SK-N-SH (cell line): ENCODE measurements around the gene MAPK11. TPM values are rescaled to one million over a fixed set of nuclear protein-coding genes. Genes with fewer than 3 reads are reported as not detected.

Experiments
- CTCF ChIA-PET: fragments of 300-600, 350-600 bp; formaldehyde crosslinking; extraction: SDS; loops from one replicate; lab custom pipeline; 2021; lab: Yijun Ruan, JAX
- POLR2A ChIA-PET: fragments of 350-600 bp; sonication (Branson Sonifier 250); formaldehyde crosslinking; extraction: SDS; loops from one replicate; lab custom pipeline; 2020; ENCODE audit warnings: antibody characterized with exemption, inconsistent platforms; lab: Yijun Ruan, JAX
- DNase-seq: peaks from one replicate; pipeline ENCODE4 v3.0.0; 2012
- H2AFZ ChIP-seq: fragments of 200-600 bp; sonication (generic); 2 replicates; pipeline ENCODE4 v1.8.1; 2016; ENCODE audit warnings: antibody characterized with exemption, mild to moderate bottlenecking, low read depth
- H3F3A ChIP-seq: fragments of 200-600 bp; sonication (generic); replicated peaks from 2 replicates; pipeline ENCODE3; 2016; ENCODE audit warnings: antibody characterized with exemption, mild to moderate bottlenecking; ENCODE audit not compliant: insufficient read depth
- H3K27ac ChIP-seq, 2 experiments: fragments of 200-500 bp in 1 of 2; fragments of 200-600 bp in 1 of 2; sonication (Bioruptor generic) in 1 of 2; sonication (generic), shearing (Covaris generic) in 1 of 2; 2 replicates each; pipeline versions ENCODE4 v1.5.1 to v1.6.1; 2014 to 2016; ENCODE audit warnings: low read depth in 2 of 2, inconsistent platforms in 1 of 2, low read length in 1 of 2, mild to moderate bottlenecking in 1 of 2, mixed read lengths in 1 of 2
- H3K27me3 ChIP-seq: fragments of 200-600 bp; sonication (generic), shearing (Covaris generic); 2 replicates; pipeline ENCODE4 v1.6.1; 2016; ENCODE audit warnings: mixed run types; ENCODE audit not compliant: insufficient read depth
- H3K36me3 ChIP-seq, 2 experiments: fragments of 200-500 bp in 1 of 2; fragments of 200-600 bp in 1 of 2; sonication (Bioruptor generic) in 1 of 2; sonication (generic) in 1 of 2; replicated peaks in 1 of 2; 2 replicates each; pipeline versions ENCODE3 to v1.5.1; 2014 to 2016; ENCODE audit warnings: low read length in 1 of 2, mild to moderate bottlenecking in 1 of 2; ENCODE audit not compliant: insufficient read depth in 2 of 2, control insufficient read depth in 1 of 2
- H3K4me1 ChIP-seq, 2 experiments: fragments of 200-500 bp in 1 of 2; fragments of 200-600 bp in 1 of 2; sonication (Bioruptor generic) in 1 of 2; sonication (generic), shearing (Covaris generic) in 1 of 2; 2 replicates each; pipeline versions ENCODE4 v1.5.1 to v1.6.1; 2014 to 2016; ENCODE audit warnings: low read depth in 1 of 2, low read length in 1 of 2, mixed run types in 1 of 2; ENCODE audit not compliant: insufficient read depth in 2 of 2, control insufficient read depth in 1 of 2
- H3K4me2 ChIP-seq: fragments of 200-600 bp; sonication (generic), shearing (Covaris generic); 2 replicates; pipeline ENCODE4 v1.6.1; 2017; ENCODE audit warnings: mixed run types
- H3K4me3 ChIP-seq, 2 experiments: fragments of 200-500 bp in 1 of 2; fragments of 200-600 bp in 1 of 2; sonication (Bioruptor generic) in 1 of 2; sonication (generic), shearing (Covaris generic) in 1 of 2; 2 replicates each; pipeline versions ENCODE4 v1.5.1 to v1.8.1; 2014 to 2016; ENCODE audit warnings: low read depth in 2 of 2, inconsistent platforms in 1 of 2, low read length in 1 of 2, mild to moderate bottlenecking in 1 of 2, mixed read lengths in 1 of 2, moderate library complexity in 1 of 2
- H3K79me2 ChIP-seq: fragments of 200-600 bp; sonication (generic); 2 replicates; pipeline ENCODE4 v1.8.1; 2017; ENCODE audit warnings: mild to moderate bottlenecking; ENCODE audit not compliant: insufficient read depth
- H3K9ac ChIP-seq: fragments of 200-600 bp; sonication (generic); 2 replicates; pipeline ENCODE4 v1.6.1; 2017; ENCODE audit warnings: mixed run types
- H3K9me2 ChIP-seq: fragments of 200-600 bp; sonication (generic); 2 replicates; pipeline ENCODE4 v1.6.1; 2017; ENCODE audit warnings: mixed run types
- H3K9me3 ChIP-seq: fragments of 200-600 bp; sonication (generic); 2 replicates; pipeline ENCODE4 v1.6.1; 2017; ENCODE audit warnings: mixed run types, mild to moderate bottlenecking, moderate library complexity
- H4K20me1 ChIP-seq: fragments of 200-600 bp; sonication (generic); 2 replicates; pipeline ENCODE4 v1.6.1; 2017; ENCODE audit warnings: mild to moderate bottlenecking, mixed run types; ENCODE audit not compliant: insufficient read depth
- EP300 ChIP-seq, 2 experiments: IDR thresholded peaks; 2 replicates each; pipeline versions ENCODE4 v1.4.0 to v1.6.1; 2012; ENCODE audit warnings: borderline replicate concordance in 1 of 2, low read depth in 1 of 2, low read length in 1 of 2
- EZH2phosphoT487 ChIP-seq: fragments of 200-600 bp; sonication (generic); IDR thresholded peaks from 2 replicates; pipeline ENCODE4 v1.6.1; 2017; ENCODE audit warnings: low read depth, mixed run types, mild to moderate bottlenecking, antibody characterized with exemption, moderate library complexity, borderline replicate concordance
- FOSL2 ChIP-seq: IDR thresholded peaks from 2 replicates; pipeline ENCODE4 v1.4.0; 2012; ENCODE audit warnings: low read depth, mild to moderate bottlenecking, moderate library complexity, borderline replicate concordance
- FOXJ3 ChIP-seq: sonication (generic); formaldehyde crosslinking; IDR thresholded peaks from 2 replicates; pipeline ENCODE4 v1.5.1; 2020; ENCODE audit warnings: mild to moderate bottlenecking, missing genetic modification reagents
- GABPA ChIP-seq: IDR thresholded peaks from 2 replicates; pipeline ENCODE4 v1.4.0; 2012; ENCODE audit warnings: low read depth, mild to moderate bottlenecking
- IRF3 ChIP-seq: fragments of 150-350 bp; IDR thresholded peaks from 2 replicates; pipeline ENCODE4 v1.6.1; 2016; ENCODE audit warnings: mild to moderate bottlenecking, low read depth, low read length
- JUND ChIP-seq: IDR thresholded peaks from 2 replicates; pipeline ENCODE4 v1.4.0; 2012
- MAX ChIP-seq: IDR thresholded peaks from 2 replicates; pipeline ENCODE4 v1.4.0; 2012; ENCODE audit warnings: low read depth
- MXI1 ChIP-seq: IDR thresholded peaks from 2 replicates; pipeline ENCODE4 v1.6.1; 2012; ENCODE audit warnings: mild to moderate bottlenecking, low read depth, low read length, improper control_type of control experiment
- NRF1 ChIP-seq: IDR thresholded peaks from 2 replicates; pipeline ENCODE4 v1.6.1; 2012; ENCODE audit warnings: low read depth, mild to moderate bottlenecking, low read length
- RAD21 ChIP-seq: IDR thresholded peaks from 2 replicates; pipeline ENCODE4 v1.6.1; 2012; ENCODE audit warnings: mild to moderate bottlenecking, low read length
- RFX5 ChIP-seq: IDR thresholded peaks from 2 replicates; pipeline ENCODE4 v1.6.1; 2012; ENCODE audit warnings: mild to moderate bottlenecking, improper control_type of control experiment, low read length
- RXRA ChIP-seq: IDR thresholded peaks from 2 replicates; pipeline ENCODE4 v1.4.0; 2012; ENCODE audit warnings: low read depth, mild to moderate bottlenecking, borderline replicate concordance
- SIN3A ChIP-seq: IDR thresholded peaks from 2 replicates; pipeline ENCODE4 v1.6.1; 2012; ENCODE audit warnings: low read depth, mild to moderate bottlenecking, low read length, moderate library complexity, borderline replicate concordance
- TAF1 ChIP-seq: IDR thresholded peaks from 2 replicates; pipeline ENCODE4 v1.6.1; 2012; ENCODE audit warnings: low read depth, mild to moderate bottlenecking, low read length, moderate library complexity, borderline replicate concordance
- TEAD4 ChIP-seq: IDR thresholded peaks from 2 replicates; pipeline ENCODE4 v1.4.0; 2012; ENCODE audit warnings: mild to moderate bottlenecking, borderline replicate concordance; ENCODE audit not compliant: insufficient read depth
- USF2 ChIP-seq: fragments of 150-350 bp; IDR thresholded peaks from 2 replicates; pipeline ENCODE4 v1.6.1; 2017; ENCODE audit warnings: antibody characterized with exemption, low read length, low read depth, borderline replicate concordance
- YY1 ChIP-seq: IDR thresholded peaks from 2 replicates; pipeline ENCODE4 v1.4.0; 2012; ENCODE audit warnings: low read depth, mild to moderate bottlenecking
- WGBS: methylation state at CpG from one replicate; pipeline ENCODE4 v1.1.6; 2017; ENCODE audit warnings: low lambda C conversion rate; 5-methylcytosine and 5-hydroxymethylcytosine counted together
- polyA plus RNA-seq, 3 experiments: library from polyadenylated mRNA; depleted of rRNA; stranded (reverse); fragments of >200 nt; gene quantifications; 2 replicates each; pipeline ENCODE4 v1.2.3, GENCODE V29; 2012
- TF ChIP-seq, protein P1 (sequence below): IDR thresholded peaks from 2 replicates; pipeline ENCODE4 v1.6.1; 2012; ENCODE audit warnings: mild to moderate bottlenecking, low read depth, low read length, moderate library complexity
- TF ChIP-seq, protein P2 (sequence below): IDR thresholded peaks from 2 replicates; pipeline ENCODE4 v1.4.0; 2012; ENCODE audit warnings: low read depth, borderline replicate concordance

The MAPK11 gene
- polyA plus RNA-seq, 1 of the 3 experiments (the other 2 are of a cell fraction), result 36.0 TPM

DNA sequence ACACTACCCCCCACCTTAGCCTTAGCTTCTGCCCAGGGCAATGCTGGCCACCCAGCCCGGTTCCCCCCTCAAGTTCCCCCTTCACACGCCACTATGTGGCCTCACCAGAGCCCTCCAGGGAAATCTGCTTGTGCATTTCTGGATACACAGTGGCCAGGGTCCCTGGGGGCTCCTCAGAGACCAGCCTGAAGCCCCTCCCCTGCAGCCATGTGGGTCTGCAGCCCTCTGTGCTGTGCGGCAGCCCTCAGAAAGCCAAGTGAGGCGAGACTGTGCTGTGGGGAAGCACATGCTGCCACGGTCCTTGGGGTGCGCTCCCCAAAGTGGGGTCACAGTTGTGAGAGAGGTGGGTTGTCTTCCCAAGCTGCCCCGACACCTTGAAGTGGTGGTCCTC, 39.4 kb upstream of the MAPK11 start:
- ChIA-PET POLR2A (no interaction called here), CTCF (interaction anchor here (1.1 to 2.2 kb wide), 3 partner anchors 17 to 33 kb away, joined by 4 to 7 read pairs (median 5); partner anchors contain the start of gene DENND6B)
- 97% methylated on average over 5 of the region's 7 CpGs for WGBS
- Histone ChIP-seq H3K9me2 (no peaks in the 10 kb centered on the region), H3K79me2 (peaks cover 23% of the 10 kb centered on the region), H3K27me3 (no peaks in the 10 kb centered on the region), H4K20me1 (no peaks in the 10 kb centered on the region), H3K9ac (no peak overlapping the region), H3K36me3 (peaks cover 2 to 3% of the 10 kb centered on the region in 2 experiments), H3K4me1 (peaks cover 15 to 27% of the 10 kb centered on the region in 2 experiments; a peak in 3 of 4 replicates), H3F3A (peaks cover 21% of the 10 kb centered on the region), H3K27ac (no peak overlapping the region), H3K9me3 (no peaks in the 10 kb centered on the region), H3K4me2 (no peak overlapping the region), H2AFZ (no peak overlapping the region), H3K4me3 (no peak overlapping the region)
- DNase-seq, result no peak
- TF ChIP-seq RXRA, result no peak
- TF ChIP-seq EP300 (IDR thresholded peaks at IDR 0.05; ENCODE audit: borderline replicate concordance in 1 of 2, low read depth in 1 of 2, low read length in 1 of 2), result no peak
- TF ChIP-seq, protein P1, sequence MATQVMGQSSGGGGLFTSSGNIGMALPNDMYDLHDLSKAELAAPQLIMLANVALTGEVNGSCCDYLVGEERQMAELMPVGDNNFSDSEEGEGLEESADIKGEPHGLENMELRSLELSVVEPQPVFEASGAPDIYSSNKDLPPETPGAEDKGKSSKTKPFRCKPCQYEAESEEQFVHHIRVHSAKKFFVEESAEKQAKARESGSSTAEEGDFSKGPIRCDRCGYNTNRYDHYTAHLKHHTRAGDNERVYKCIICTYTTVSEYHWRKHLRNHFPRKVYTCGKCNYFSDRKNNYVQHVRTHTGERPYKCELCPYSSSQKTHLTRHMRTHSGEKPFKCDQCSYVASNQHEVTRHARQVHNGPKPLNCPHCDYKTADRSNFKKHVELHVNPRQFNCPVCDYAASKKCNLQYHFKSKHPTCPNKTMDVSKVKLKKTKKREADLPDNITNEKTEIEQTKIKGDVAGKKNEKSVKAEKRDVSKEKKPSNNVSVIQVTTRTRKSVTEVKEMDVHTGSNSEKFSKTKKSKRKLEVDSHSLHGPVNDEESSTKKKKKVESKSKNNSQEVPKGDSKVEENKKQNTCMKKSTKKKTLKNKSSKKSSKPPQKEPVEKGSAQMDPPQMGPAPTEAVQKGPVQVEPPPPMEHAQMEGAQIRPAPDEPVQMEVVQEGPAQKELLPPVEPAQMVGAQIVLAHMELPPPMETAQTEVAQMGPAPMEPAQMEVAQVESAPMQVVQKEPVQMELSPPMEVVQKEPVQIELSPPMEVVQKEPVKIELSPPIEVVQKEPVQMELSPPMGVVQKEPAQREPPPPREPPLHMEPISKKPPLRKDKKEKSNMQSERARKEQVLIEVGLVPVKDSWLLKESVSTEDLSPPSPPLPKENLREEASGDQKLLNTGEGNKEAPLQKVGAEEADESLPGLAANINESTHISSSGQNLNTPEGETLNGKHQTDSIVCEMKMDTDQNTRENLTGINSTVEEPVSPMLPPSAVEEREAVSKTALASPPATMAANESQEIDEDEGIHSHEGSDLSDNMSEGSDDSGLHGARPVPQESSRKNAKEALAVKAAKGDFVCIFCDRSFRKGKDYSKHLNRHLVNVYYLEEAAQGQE, result no peak

GRCh38 chr22:50308986-50309600, 38.9 kb upstream of the MAPK11 start:
- Histone ChIP-seq H3K4me2 (peak overlapping the region; percentile 62; the same call in 1 of the 2 replicates), H3K4me3 (no peak overlapping the region), H3K4me1 (peaks cover 19 to 32% of the 10 kb centered on the region in 2 experiments; a peak in 3 of 4 replicates), H3K27me3 (no peaks in the 10 kb centered on the region), H3K9ac (no peak overlapping the region), H3K27ac (peak overlapping the region; percentile 72 to 85), H3K9me2 (no peaks in the 10 kb centered on the region), H4K20me1 (0 out of 2 replicates have a peak, but pooled peaks cover 2% of the 10 kb centered on the region), H3K79me2 (peaks cover 28% of the 10 kb centered on the region), H3K36me3 (peaks cover 3 to 4% of the 10 kb centered on the region in 2 experiments), H2AFZ (no peak overlapping the region), H3F3A (peaks cover 21% of the 10 kb centered on the region), H3K9me3 (no peaks in the 10 kb centered on the region)
- CTCF ChIA-PET, result interaction anchor here (1.1 to 2.2 kb wide), 3 partner anchors 18 to 33 kb away, joined by 4 to 7 read pairs (median 5); partner anchors contain the start of gene DENND6B
- POLR2A ChIA-PET, result no interaction called here
- WGBS, result 87% methylated on average over 6 of the region's 9 CpGs
- DNase-seq, result no peak
- TF ChIP-seq, protein P2, sequence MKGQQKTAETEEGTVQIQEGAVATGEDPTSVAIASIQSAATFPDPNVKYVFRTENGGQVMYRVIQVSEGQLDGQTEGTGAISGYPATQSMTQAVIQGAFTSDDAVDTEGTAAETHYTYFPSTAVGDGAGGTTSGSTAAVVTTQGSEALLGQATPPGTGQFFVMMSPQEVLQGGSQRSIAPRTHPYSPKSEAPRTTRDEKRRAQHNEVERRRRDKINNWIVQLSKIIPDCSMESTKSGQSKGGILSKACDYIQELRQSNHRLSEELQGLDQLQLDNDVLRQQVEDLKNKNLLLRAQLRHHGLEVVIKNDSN, result no peak
- TF ChIP-seq JUND (no peak), TAF1 (no peak), IRF3 (no peak), USF2 (no peak), GABPA (no peak), MXI1 (no peak), FOXJ3 (CRISPR knock-in tag) (no peak), EZH2phosphoT487 (no peak), NRF1 (no peak), EP300 (IDR thresholded peaks at IDR 0.05; ENCODE audit: borderline replicate concordance in 1 of 2, low read depth in 1 of 2, low read length in 1 of 2) (no peak), RFX5 (no peak), RAD21 (no peak), FOSL2 (no peak), MAX (no peak), YY1 (no peak), SIN3A (no peak), TEAD4 (no peak)
